Breast epithelium (tissue), 3 donors: ENCODE measurements around the gene LMCD1.

ENCODE experiments used
- POLR2A ChIP-seq: fragments of 450-650 bp; IDR thresholded peaks from one replicate; pipeline ENCODE4 v1.6.1; 2016; ENCODE audit warnings: antibody characterized with exemption, mild to moderate bottlenecking, moderate library complexity
- POLR2AphosphoS5 ChIP-seq, 3 donors: sonication (generic); formaldehyde crosslinking; IDR thresholded peaks; one replicate each; pipeline ENCODE4 v1.6.1; 2017; ENCODE audit warnings: antibody characterized with exemption in 3 of 3
- TF ChIP-seq, protein P1 (sequence below), 3 donors: fragments of 450-650 bp; IDR thresholded peaks; one replicate each; pipeline ENCODE4 v1.5.1; 2016 to 2017; ENCODE audit warnings: antibody characterized with exemption in 3 of 3, mild to moderate bottlenecking in 3 of 3, moderate library complexity in 3 of 3

DNA sequence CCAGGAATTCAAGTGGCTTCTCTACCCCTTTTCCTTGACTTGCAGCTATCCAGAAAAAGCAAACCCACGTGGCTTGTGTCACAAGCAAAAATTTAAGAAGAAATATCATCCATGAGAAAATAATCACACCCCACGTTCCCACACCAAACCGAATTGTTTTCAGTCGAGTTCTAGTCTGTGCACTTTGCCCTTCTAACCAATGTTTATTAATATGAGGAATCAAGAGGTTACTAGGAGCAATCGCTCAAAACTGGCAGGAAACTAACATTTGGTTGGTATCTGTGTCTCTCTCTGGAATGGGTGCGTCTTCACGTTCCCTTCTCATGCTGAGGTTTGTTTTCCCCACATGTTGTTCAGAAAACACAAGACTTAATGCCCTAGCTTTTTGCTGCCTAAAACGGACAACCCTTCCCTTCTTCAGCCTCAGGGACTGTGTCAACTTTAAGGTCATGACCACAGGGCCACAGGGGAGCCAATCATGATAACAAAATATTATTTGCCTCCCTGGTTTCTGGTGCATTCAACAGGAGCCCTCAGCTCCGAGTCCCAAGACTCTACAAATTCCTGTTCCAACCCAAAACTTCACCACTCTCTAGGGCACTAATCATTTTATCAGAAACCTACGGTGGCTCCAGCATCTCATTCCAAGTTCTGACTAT, 41.4 kb upstream of the LMCD1 start:
- TF ChIP-seq, protein P1, sequence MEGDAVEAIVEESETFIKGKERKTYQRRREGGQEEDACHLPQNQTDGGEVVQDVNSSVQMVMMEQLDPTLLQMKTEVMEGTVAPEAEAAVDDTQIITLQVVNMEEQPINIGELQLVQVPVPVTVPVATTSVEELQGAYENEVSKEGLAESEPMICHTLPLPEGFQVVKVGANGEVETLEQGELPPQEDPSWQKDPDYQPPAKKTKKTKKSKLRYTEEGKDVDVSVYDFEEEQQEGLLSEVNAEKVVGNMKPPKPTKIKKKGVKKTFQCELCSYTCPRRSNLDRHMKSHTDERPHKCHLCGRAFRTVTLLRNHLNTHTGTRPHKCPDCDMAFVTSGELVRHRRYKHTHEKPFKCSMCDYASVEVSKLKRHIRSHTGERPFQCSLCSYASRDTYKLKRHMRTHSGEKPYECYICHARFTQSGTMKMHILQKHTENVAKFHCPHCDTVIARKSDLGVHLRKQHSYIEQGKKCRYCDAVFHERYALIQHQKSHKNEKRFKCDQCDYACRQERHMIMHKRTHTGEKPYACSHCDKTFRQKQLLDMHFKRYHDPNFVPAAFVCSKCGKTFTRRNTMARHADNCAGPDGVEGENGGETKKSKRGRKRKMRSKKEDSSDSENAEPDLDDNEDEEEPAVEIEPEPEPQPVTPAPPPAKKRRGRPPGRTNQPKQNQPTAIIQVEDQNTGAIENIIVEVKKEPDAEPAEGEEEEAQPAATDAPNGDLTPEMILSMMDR (IDR thresholded peaks at IDR 0.05), result no peak
- TF ChIP-seq POLR2AphosphoS5 (IDR thresholded peaks at IDR 0.05), result no peak
- no peak for TF ChIP-seq POLR2A
